ENCODE measurements around the gene U2SURP.

- no peak for TF ChIP-seq POLR2A (IDR thresholded peaks at IDR 0.05)
- no peak for TF ChIP-seq CTCF (IDR thresholded peaks at IDR 0.05)
These were observed 108.5 kb downstream of the U2SURP start for GRCh38 chr3:143109861-143110260.
